GM12873 (cell line): ENCODE measurements around the gene OSBPL5.

Source experiments
- TF ChIP-seq, protein P1 (sequence below): IDR thresholded peaks from 2 replicates; pipeline ENCODE4 v1.5.1; 2012; ENCODE audit warnings: low read depth, mild to moderate bottlenecking, moderate library complexity, low read length, control low read depth; ENCODE audit not compliant: insufficient read depth; ENCODE audit errors: missing control alignments

OSBPL5 gene

DNA sequence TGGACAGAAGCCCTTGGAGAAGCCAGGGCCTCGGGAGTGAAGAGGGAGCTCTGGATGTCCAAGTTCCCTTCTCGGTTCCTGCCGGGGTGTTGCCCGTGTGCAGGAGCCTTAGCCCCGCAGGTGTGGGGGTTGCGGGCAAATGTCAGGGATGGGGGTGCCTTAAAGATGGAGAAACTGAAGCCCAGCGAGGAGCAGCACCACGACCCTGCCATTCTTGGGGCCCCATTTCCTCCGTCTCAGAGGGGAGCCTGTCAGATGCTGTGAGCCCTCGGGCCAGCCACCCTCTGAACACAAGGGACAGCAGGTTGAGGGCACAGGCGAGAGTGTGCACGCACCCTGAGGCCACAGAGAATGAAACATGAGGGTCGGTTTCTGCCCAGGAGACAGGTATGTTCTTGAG is 6.3 kb downstream of the OSBPL5 start:
- TF ChIP-seq, protein P1, sequence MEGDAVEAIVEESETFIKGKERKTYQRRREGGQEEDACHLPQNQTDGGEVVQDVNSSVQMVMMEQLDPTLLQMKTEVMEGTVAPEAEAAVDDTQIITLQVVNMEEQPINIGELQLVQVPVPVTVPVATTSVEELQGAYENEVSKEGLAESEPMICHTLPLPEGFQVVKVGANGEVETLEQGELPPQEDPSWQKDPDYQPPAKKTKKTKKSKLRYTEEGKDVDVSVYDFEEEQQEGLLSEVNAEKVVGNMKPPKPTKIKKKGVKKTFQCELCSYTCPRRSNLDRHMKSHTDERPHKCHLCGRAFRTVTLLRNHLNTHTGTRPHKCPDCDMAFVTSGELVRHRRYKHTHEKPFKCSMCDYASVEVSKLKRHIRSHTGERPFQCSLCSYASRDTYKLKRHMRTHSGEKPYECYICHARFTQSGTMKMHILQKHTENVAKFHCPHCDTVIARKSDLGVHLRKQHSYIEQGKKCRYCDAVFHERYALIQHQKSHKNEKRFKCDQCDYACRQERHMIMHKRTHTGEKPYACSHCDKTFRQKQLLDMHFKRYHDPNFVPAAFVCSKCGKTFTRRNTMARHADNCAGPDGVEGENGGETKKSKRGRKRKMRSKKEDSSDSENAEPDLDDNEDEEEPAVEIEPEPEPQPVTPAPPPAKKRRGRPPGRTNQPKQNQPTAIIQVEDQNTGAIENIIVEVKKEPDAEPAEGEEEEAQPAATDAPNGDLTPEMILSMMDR: no peak

DNA sequence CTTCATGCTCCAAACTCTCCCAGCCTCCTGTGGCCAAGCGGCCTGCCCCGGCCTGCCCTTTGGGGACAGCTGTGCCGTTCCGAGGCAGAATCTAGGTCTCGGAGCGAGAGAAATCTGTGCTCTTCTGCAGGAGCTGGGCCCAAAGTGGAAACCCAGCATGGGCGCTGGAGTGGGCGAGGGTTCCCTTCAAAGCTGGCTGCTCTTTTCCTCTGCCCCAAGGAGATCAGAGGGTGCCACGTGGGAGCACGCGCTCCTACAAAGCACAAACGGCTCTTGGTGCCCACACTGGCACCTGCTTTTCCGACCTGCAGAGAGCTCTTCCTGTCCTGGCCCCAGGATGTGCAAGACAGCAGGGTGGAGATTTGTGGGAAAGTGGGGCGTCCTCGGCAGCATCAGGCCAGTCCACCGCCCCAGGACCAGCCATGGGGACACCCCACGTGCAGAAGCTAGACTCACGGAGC is 6.9 kb downstream of the OSBPL5 start:
- TF ChIP-seq, protein P1: no peak

DNA sequence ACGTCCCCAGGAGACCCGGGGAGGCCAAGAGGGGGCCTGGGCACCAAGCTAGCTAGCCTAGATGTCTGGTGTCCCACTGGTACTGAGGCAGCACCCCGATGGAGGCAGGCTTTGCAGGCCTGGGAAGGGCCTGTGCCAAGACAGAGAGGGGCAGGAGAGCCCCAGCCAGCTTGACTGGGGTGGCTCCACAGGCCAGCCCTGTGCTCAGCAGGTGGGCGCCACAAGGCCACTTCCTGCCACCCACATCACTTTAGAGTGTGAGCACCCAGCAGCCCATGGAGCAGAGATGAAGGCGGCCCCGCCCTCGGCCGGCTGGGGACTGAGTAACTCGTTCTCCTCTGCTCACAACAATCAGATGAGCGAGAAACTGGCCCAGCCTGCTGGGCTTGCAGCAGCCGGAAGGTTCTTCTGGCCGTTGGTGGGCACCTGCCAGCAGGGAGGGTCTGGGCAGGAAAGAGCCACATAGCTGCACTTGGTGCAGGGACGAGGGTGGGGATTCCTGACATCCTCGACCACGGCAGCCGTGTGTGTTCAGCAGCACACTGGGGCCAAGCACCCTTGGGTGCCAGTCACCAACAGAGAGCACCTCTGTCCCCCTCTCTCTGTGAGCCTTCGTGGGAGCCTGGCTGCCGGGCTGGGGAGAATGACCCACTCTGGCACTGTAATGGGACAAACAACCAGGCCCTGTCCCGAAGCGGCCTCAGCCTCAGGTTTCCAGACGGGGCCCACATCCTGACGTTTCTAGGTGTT is 7.6 kb downstream of the OSBPL5 start:
- TF ChIP-seq, protein P1: no peak

DNA sequence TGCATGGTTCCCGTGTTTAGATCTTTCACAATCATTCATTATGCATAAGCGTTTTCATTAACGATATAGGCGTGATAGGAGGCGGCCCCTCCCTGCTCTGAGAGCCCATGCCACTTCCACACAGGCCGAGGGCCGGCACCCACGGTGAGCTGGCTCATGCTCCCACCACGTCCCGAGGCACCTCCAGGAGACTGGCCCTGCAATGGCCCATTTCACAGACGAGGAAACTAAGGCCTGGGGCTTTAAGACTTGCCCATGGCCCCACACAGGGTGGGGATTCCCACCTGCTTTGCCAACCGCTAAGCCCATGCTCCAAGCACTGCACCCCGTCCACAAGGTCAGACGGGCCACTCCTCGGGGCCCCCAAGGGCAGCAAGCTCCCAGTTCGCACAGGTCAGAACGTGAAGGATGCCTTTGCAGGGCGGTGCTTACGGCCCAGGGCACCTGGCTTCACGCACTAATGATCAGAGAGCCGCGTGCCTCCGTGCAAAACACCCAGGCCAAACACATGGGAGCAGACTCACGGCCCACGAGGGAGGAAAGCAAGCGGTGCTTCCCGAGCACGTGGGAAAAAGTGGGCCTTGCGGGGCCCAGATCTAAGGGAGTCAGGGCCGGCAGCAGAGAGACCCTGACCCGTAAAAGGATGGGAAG is 8.3 kb downstream of the OSBPL5 start:
- TF ChIP-seq, protein P1: no peak

DNA sequence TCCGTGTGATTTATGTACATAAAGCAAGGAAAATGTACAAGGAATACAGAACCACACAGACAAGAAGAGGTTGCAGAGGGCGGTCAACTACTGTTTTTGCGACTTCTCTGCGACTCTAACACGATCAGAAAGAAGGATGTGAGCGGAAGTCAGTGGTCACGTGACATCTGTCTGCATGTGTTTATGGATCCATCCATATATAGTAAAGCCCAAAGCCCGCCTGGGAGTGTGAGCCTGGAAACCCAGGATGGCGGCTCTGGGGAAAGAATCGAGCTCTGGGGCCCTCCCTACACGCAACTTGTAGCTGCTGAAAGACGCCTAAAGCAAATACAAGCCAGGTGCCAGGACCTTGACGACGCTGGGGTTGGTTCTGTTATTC is 8.8 kb downstream of the OSBPL5 start:
- TF ChIP-seq, protein P1: no peak

DNA sequence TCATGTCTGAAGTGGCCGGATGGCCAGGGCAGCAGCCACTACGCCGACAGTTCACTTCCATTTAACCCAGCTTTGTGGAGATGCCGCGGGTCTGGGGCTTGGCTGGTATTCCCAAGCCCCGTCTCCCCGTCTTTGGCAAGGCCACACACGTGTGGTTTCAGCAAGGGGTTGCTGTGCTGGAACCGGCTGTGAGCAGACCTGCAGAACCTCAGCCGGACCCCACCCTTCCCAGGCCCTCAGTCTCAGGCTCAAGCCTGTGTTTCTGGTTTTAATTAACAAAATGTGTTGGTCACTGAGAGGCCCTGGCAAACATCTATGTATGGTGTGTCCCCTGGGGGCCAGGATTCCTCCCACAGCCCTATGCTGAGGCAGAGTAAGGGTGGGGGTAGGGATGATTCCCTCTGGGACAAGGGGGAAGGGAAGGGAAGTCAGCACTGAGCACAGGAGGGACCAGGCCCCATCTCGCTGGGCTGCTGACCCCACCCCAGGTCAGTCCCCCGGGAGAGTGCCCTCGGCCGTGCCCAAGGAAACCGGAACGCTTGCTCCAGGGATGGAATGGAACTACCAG is 9.3 kb downstream of the OSBPL5 start:
- TF ChIP-seq, protein P1: no peak

DNA sequence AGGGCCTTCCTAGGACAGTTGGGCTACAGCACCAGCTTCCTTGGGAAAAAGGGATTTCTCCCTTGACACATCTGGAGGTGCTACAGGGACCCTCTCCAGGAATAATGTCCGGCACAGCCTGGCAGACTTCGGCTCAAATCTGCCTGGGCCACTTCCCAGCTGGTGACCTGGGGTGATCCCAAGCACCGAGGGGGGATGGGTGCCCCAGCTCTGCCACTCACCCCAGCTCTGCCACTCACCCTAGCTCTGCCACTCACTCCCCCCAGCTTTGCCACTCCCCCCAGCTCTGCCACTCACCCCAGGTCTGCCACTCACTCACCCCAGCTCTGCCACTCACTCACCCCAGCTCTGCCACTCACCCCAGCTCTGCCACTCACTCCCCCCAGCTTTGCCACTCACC is 9.9 kb downstream of the OSBPL5 start:
- TF ChIP-seq, protein P1: no peak
